A673 (cell line): ENCODE results near the gene LITAF. TPM values are rescaled to one million over a fixed set of nuclear protein-coding genes. Genes with fewer than 3 reads are reported as not detected.

Experiments
- BruUV-seq: library from RNA; stranded (reverse); fragments of 400-500 nt; replicated peaks from 2 replicates; lab custom pipeline; 2021; lab: Mats Ljungman, UMichigan
- CTCF ChIA-PET: fragments of 300-600 bp; sonication (Branson Sonifier 250); formaldehyde crosslinking; loops from one replicate; lab custom pipeline; 2022; ENCODE audit warnings: antibody characterized with exemption; lab: Charles Lee
- POLR2A ChIA-PET: fragments of 300-600 bp; sonication (Branson Sonifier 250); formaldehyde crosslinking; loops from one replicate; lab custom pipeline; 2022; ENCODE audit warnings: antibody characterized with exemption; ENCODE audit not compliant: low non-redundant PET; lab: Charles Lee
- DNase-seq: peaks from one replicate; pipeline ENCODE4 v3.0.0-alpha.2; 2015; ENCODE audit warnings: low spot score
- H3K27ac ChIP-seq: fragments of 200-600 bp; sonication (generic); 2 replicates; pipeline ENCODE4 v1.5.1; 2016; ENCODE audit warnings: mixed run types, low read depth, mild to moderate bottlenecking, mixed read lengths, antibody characterized with exemption, low read length; ENCODE audit not compliant: poor library complexity, severe bottlenecking
- H3K27me3 ChIP-seq: fragments of 200-600 bp; sonication (generic); replicated peaks from 2 replicates; pipeline ENCODE4 v1.6.1; 2017; ENCODE audit warnings: mixed run types, low read depth, mild to moderate bottlenecking, mixed read lengths, antibody characterized with exemption, low read length; ENCODE audit not compliant: insufficient read depth, poor library complexity
- H3K36me3 ChIP-seq: fragments of 200-600 bp; sonication (generic); 2 replicates; pipeline ENCODE4 v1.6.1; 2016; ENCODE audit warnings: mixed run types, mild to moderate bottlenecking, mixed read lengths, antibody characterized with exemption, low read length; ENCODE audit not compliant: insufficient read depth, poor library complexity, severe bottlenecking
- H3K4me1 ChIP-seq: fragments of 200-600 bp; sonication (generic); 2 replicates; pipeline ENCODE4 v1.6.1; 2017; ENCODE audit warnings: mixed run types, mild to moderate bottlenecking, mixed read lengths, antibody characterized with exemption, low read length; ENCODE audit not compliant: insufficient read depth, poor library complexity, severe bottlenecking
- H3K4me3 ChIP-seq: fragments of 200-600 bp; sonication (generic); 2 replicates; pipeline ENCODE4 v1.5.1; 2016; ENCODE audit warnings: low read depth, mixed run types, mild to moderate bottlenecking, mixed read lengths, low read length; ENCODE audit not compliant: poor library complexity, severe bottlenecking
- H3K9me3 ChIP-seq: fragments of 200-600 bp; sonication (generic); 2 replicates; pipeline ENCODE4 v1.6.1; 2016; ENCODE audit warnings: mixed run types, low read depth, mild to moderate bottlenecking, mixed read lengths, antibody characterized with exemption, low read length; ENCODE audit not compliant: poor library complexity, severe bottlenecking
- CTCF ChIP-seq: fragments of 300-800, 200-600 bp; sonication (generic); conservative IDR thresholded peaks from 2 replicates; pipeline ENCODE4 v1.5.1; 2017; ENCODE audit warnings: low read depth, mild to moderate bottlenecking, antibody characterized with exemption, low read length, moderate library complexity, mixed read lengths
- EZH2 ChIP-seq: fragments of 200-600 bp; sonication (generic); IDR thresholded peaks from 2 replicates; pipeline ENCODE4 v1.6.1; 2017; ENCODE audit warnings: borderline replicate concordance, low read depth, mild to moderate bottlenecking, mixed read lengths, antibody characterized with exemption, low read length; ENCODE audit not compliant: poor library complexity, severe bottlenecking
- intact Hi-C: fragments of 100-400 bp; cut with micrococcal nuclease; formaldehyde crosslinking; loops from one replicate; pipeline ENCODE4 v1.10.0; 2022; ENCODE audit not compliant: unreplicated experiment
- total RNA-seq: library from RNA; stranded (reverse); gene quantifications from 2 replicates; pipeline ENCODE4 v1.2.3, GENCODE V29; 2021

Gene LITAF
- total RNA-seq, 1 experiment from 2014 or later, result 6.9 TPM

- BruUV-seq, result no TSS peak
These were observed 75.4 kb downstream of the LITAF start for GRCh38 chr16:11511328-11511727.

GRCh38 chr16:11510178-11510973, 76.3 kb downstream of the LITAF start:
- TF ChIP-seq CTCF, result no peak
- no peak for TF ChIP-seq EZH2
- H3K36me3 ChIP-seq, result no peaks in the 10 kb centered on the region
- ChIA-PET POLR2A (no interaction called here), CTCF (no interaction called here)
- H3K4me1 ChIP-seq, result no peaks in the 10 kb centered on the region
- no peak overlapping the region for H3K27ac ChIP-seq
- BruUV-seq, result no TSS peak
- intact Hi-C loops, result no loop called here
- H3K9me3 ChIP-seq, result no peaks in the 10 kb centered on the region
- DNase-seq, result no peak
- H3K27me3 ChIP-seq, result no peaks in the 10 kb centered on the region
- no peak overlapping the region for H3K4me3 ChIP-seq

More at GRCh38 chr16:11511328-11511727, 75.4 kb downstream of the LITAF start:
- intact Hi-C loops, result no loop called here
- Histone ChIP-seq H3K27me3 (no peaks in the 10 kb centered on the region), H3K4me1 (no peaks in the 10 kb centered on the region), H3K36me3 (no peaks in the 10 kb centered on the region), H3K27ac (no peak overlapping the region), H3K9me3 (no peaks in the 10 kb centered on the region), H3K4me3 (no peak overlapping the region)
- CTCF ChIA-PET, result no interaction called here
- TF ChIP-seq CTCF (no peak), EZH2 (no peak)
- no peak for DNase-seq
- POLR2A ChIA-PET, result no interaction called here

- TF ChIP-seq EZH2 (no peak), CTCF (no peak)
- Histone ChIP-seq H3K4me1 (no peaks in the 10 kb centered on the region), H3K9me3 (no peaks in the 10 kb centered on the region), H3K36me3 (no peaks in the 10 kb centered on the region), H3K27ac (no peak overlapping the region), H3K4me3 (no peak overlapping the region), H3K27me3 (no peaks in the 10 kb centered on the region)
- ChIA-PET POLR2A (no interaction called here), CTCF (no interaction called here)
- BruUV-seq, result no TSS peak
- no peak for DNase-seq
- intact Hi-C loops, result no loop called here
These were observed 78.7 kb downstream of the LITAF start for GRCh38 chr16:11507991-11508390.
